Gastroesophageal sphincter (tissue), 4 donors: Measurements from ENCODE around the gene PPP2R3B. TPM values are rescaled to one million over a fixed set of nuclear protein-coding genes. Genes with fewer than 3 reads are reported as not detected.
A peak's percentile ranks its signal among the peaks of the same experiment; 100 is the strongest.

Experiments used
- ATAC-seq: fragments of 150-250 bp; one replicate; pipeline ENCODE4 v1.9.1; 2016; ENCODE audit warnings: mild to moderate bottlenecking, moderate library complexity
- H3K27ac ChIP-seq, 4 donors: fragments of 200-600 bp; sonication (generic) in 3 of 4; 1 replicate in 3 of 4; 2 replicates in 1 of 4; pipeline ENCODE4 v1.5.1; 2016 to 2019
- H3K27me3 ChIP-seq: fragments of 200-600 bp; sonication (generic); one replicate; pipeline ENCODE4 v1.5.1; 2019
- H3K36me3 ChIP-seq, 2 donors: fragments of 200-600 bp; sonication (generic); one replicate each; pipeline ENCODE4 v1.5.1; 2019; ENCODE audit warnings: control low read depth in 1 of 2
- H3K4me1 ChIP-seq, 3 donors: fragments of 200-600 bp; sonication (generic); 1 replicate in 2 of 3; 2 replicates in 1 of 3; pipeline ENCODE4 v1.5.1; 2016 to 2019; ENCODE audit warnings: control low read depth in 2 of 3
- H3K4me3 ChIP-seq, 2 donors: fragments of 200-600 bp; sonication (generic); one replicate each; pipeline ENCODE4 v1.5.1; 2019; ENCODE audit warnings: mild to moderate bottlenecking in 1 of 2, moderate library complexity in 1 of 2
- H3K9me3 ChIP-seq, 3 donors: fragments of 200-600 bp; sonication (generic); one replicate each; pipeline ENCODE4 v1.5.1; 2017 to 2019; ENCODE audit warnings: control low read depth in 2 of 3
- CTCF ChIP-seq, 4 experiments: fragments of 200-600 bp in 2 of 4; fragments of 450-650 bp in 2 of 4; sonication (generic) in 1 of 4; IDR thresholded peaks; one replicate each; pipeline ENCODE4 v1.5.1; 2017 to 2019; ENCODE audit warnings: antibody characterized with exemption in 4 of 4, mild to moderate bottlenecking in 2 of 4, moderate library complexity in 2 of 4
- EP300 ChIP-seq: sonication (generic); formaldehyde crosslinking; IDR thresholded peaks from one replicate; pipeline ENCODE4 v1.6.1; 2017; ENCODE audit warnings: antibody characterized with exemption, mild to moderate bottlenecking
- POLR2A ChIP-seq, 2 donors: fragments of 450-650 bp; IDR thresholded peaks; one replicate each; pipeline ENCODE4 v1.6.1; 2017; ENCODE audit warnings: antibody characterized with exemption in 2 of 2, mild to moderate bottlenecking in 2 of 2, moderate library complexity in 1 of 2
- POLR2AphosphoS5 ChIP-seq: sonication (generic); formaldehyde crosslinking; IDR thresholded peaks from one replicate; pipeline ENCODE4 v1.6.1; 2017; ENCODE audit warnings: antibody characterized with exemption
- WGBS, 2 donors: methylation state at CpG; one replicate each; pipeline ENCODE4 v1.1.5; 2018; ENCODE audit warnings: low coverage in 1 of 2; 5-methylcytosine and 5-hydroxymethylcytosine counted together
- total RNA-seq, 4 donors: library from RNA; depleted of rRNA; stranded (reverse); fragments of >200 nt; gene quantifications; one replicate each; pipeline ENCODE4 v1.1.0, GENCODE V29; 2016

Gene PPP2R3B
- total RNA-seq, 4 donors from 2014 or later: 3.8 to 6.5 (median 5.1) TPM

GRCh38 chrX:314049-314448 lies 72.7 kb downstream of the PPP2R3B start:
- Histone ChIP-seq H3K36me3 (peaks cover 0 to 74% of the 10 kb centered on the region in 2 donors), H3K9me3 (no peaks in the 10 kb centered on the region), H3K4me3 (no peak overlapping the region), H3K4me1 (peaks cover 0 to 19% (median 0%) of the 10 kb centered on the region in 3 donors), H3K27me3 (no peaks in the 10 kb centered on the region), H3K27ac (no peak overlapping the region)
- no CpG with 5 or more reads among the region's 34 CpGs for WGBS, 2 donors
- ATAC-seq: no peak
- no peak for TF ChIP-seq POLR2AphosphoS5
- TF ChIP-seq POLR2A (IDR thresholded peaks at IDR 0.05): no peak
- no peak for TF ChIP-seq CTCF (IDR thresholded peaks at IDR 0.05)
- TF ChIP-seq EP300: no peak

GRCh38 chrX:313546-313945 lies 73.2 kb downstream of the PPP2R3B start:
- H3K27ac ChIP-seq: no peak overlapping the region
- WGBS, 2 donors: 93 to 97% methylated on average over 5 to 8 of the region's 8 CpGs
- H3K9me3 ChIP-seq: no peaks in the 10 kb centered on the region
- ATAC-seq: no peak
- H3K27me3 ChIP-seq: no peaks in the 10 kb centered on the region
- peaks cover 0 to 19% (median 0%) of the 10 kb centered on the region in 3 donors for H3K4me1 ChIP-seq
- peaks cover 0 to 79% of the 10 kb centered on the region in 2 donors for H3K36me3 ChIP-seq
- no peak for TF ChIP-seq CTCF (IDR thresholded peaks at IDR 0.05)
- no peak for TF ChIP-seq POLR2A (IDR thresholded peaks at IDR 0.05)
- no peak for TF ChIP-seq EP300
- no peak for TF ChIP-seq POLR2AphosphoS5
- no peak overlapping the region for H3K4me3 ChIP-seq

GRCh38 chrX:312621-313331 lies 73.9 kb downstream of the PPP2R3B start:
- TF ChIP-seq POLR2A (IDR thresholded peaks at IDR 0.05): no peak
- H3K9me3 ChIP-seq: no peaks in the 10 kb centered on the region
- H3K36me3 ChIP-seq: peaks cover 0 to 86% of the 10 kb centered on the region in 2 donors
- no peaks in the 10 kb centered on the region for H3K27me3 ChIP-seq
- no peak overlapping the region for H3K27ac ChIP-seq
- no peak for ATAC-seq
- WGBS, 2 donors: 80 to 96% methylated on average over 8 to 9 of the region's 54 CpGs
- H3K4me3 ChIP-seq: no peak overlapping the region
- H3K4me1 ChIP-seq: peaks cover 0 to 17% (median 0%) of the 10 kb centered on the region in 3 donors

GRCh38 chrX:311156-312129 lies 75.3 kb downstream of the PPP2R3B start:
- H3K27me3 ChIP-seq: no peaks in the 10 kb centered on the region
- peaks cover 0 to 92% of the 10 kb centered on the region in 2 donors for H3K36me3 ChIP-seq
- peak; percentile 38 for ATAC-seq
- H3K4me3 ChIP-seq: no peak overlapping the region
- TF ChIP-seq EP300 (no peak), CTCF (IDR thresholded peaks at IDR 0.05) (no peak), POLR2A (IDR thresholded peaks at IDR 0.05) (no peak), POLR2AphosphoS5 (no peak)
- no peak overlapping the region for H3K27ac ChIP-seq
- H3K4me1 ChIP-seq: peaks cover 0 to 3% (median 0%) of the 10 kb centered on the region in 3 donors
- 95 to 98% methylated on average over 6 to 7 of the region's 69 CpGs for WGBS, 2 donors
- H3K9me3 ChIP-seq: no peaks in the 10 kb centered on the region

GRCh38 chrX:310621-311155 lies 76.0 kb downstream of the PPP2R3B start:
- no peaks in the 10 kb centered on the region for H3K27me3 ChIP-seq
- H3K9me3 ChIP-seq: no peaks in the 10 kb centered on the region
- peaks cover 0 to 96% of the 10 kb centered on the region in 2 donors for H3K36me3 ChIP-seq
- TF ChIP-seq POLR2AphosphoS5 (no peak), EP300 (no peak), CTCF (IDR thresholded peaks at IDR 0.05) (no peak), POLR2A (IDR thresholded peaks at IDR 0.05) (no peak)
- H3K27ac ChIP-seq: no peak overlapping the region
- WGBS, 2 donors: 83% methylated on average over 1 of the region's 25 CpGs; no CpG with 5 or more reads in 1 of the 2 donors
- H3K4me1 ChIP-seq: no peaks in the 10 kb centered on the region
- H3K4me3 ChIP-seq: no peak overlapping the region
- ATAC-seq: no peak
